Amniotic stem cell (primary cell): ENCODE measurements around the gene DNAL1.
"Not testable (repeated sequence)": the region's sequence is repeated elsewhere in the genome, so short reads cannot be mapped to it uniquely, and the experiment has no call there.

Experiments used
- DNase-seq: peaks from one replicate; lab custom pipeline; 2025; lab: John Stamatoyannopoulos, UW

Gene DNAL1

DNA sequence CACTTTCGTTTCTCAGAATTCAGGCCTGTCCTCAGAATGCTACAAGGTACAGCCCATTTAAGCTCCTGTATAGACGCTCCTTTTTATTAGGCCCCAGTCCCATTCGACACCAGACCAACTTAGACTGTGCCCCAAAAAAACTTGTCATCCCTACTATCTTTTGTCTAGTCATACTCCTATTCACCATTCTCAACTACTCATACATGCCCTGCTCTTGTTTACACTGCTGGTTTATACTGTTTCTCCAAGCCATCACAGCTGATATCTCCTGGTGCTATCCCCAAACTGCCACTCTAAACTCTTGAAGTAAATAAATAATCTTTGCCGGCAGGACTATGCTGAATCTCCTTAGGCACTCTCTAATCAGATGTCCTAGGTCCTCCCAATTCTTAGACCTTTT lies 63.3 kb downstream of the DNAL1 start:
- not testable (repeated sequence) for DNase-seq

DNA sequence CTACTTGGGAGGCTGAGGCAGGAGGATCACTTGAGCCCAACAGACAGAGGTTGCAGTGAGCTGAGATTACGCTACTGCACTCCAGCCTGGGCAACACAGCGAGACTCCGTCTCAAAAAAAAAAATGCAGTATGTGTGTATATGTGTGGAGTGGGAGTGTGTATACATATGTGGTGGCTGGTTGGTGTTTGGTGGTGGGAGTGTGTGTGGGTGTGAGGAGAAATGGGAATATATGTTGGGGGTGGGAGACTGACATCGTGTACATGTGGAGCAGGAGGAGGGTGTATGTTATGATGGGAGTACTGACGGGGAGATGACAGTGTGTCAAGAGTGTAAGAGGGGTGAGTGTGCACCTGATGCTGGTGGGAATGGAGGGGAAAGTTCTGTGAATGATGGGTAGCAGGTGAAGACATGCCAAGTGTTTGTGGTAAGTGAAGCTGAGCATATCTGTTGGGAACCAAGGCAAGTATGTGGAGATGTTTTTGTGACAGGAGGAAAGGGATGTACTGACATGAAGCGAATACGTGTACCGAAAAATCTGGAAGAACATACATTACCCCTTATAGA lies 65.2 kb downstream of the DNAL1 start:
- DNase-seq = no peak

DNA sequence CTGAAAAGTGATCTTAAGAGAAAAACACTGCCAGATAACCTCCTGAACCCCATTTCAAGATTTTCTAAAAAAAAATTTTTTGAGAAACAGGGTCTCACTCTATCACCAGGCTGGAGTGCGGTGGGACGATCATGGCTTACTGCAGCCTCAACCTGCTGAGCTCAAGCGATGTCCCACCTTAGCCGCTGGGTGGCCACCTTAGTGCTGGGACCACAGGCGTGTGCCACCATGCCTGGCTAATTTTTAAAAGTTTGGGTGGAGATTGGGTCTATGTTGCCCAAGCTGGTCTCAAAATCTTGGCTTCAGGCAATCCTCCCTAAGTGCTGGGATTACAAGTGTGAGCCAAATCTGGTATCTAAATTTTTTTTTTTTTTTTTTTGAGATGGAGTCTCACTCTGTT lies 66.0 kb downstream of the DNAL1 start:
- DNase-seq = no peak

DNA sequence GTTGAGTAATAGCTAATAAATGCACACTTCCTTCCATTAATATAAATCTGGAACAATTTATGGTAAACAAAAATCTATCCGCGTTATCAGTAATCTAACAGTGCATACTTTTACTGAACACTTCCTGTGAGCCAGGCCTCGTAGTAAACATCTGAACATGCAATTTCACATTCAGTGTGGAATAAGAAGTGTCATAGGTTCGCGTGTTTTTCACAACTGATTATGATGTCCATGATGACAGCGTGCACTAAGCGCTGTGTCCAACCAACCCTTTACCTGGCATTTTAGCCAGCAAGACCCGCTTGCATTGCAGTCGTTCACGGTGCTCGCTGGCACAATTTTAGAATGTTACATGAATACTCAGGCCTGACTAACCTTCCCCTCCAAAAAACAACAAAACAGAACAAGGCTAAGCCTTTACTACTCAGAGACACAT lies 67.3 kb downstream of the DNAL1 start:
- DNase-seq = no peak

DNA sequence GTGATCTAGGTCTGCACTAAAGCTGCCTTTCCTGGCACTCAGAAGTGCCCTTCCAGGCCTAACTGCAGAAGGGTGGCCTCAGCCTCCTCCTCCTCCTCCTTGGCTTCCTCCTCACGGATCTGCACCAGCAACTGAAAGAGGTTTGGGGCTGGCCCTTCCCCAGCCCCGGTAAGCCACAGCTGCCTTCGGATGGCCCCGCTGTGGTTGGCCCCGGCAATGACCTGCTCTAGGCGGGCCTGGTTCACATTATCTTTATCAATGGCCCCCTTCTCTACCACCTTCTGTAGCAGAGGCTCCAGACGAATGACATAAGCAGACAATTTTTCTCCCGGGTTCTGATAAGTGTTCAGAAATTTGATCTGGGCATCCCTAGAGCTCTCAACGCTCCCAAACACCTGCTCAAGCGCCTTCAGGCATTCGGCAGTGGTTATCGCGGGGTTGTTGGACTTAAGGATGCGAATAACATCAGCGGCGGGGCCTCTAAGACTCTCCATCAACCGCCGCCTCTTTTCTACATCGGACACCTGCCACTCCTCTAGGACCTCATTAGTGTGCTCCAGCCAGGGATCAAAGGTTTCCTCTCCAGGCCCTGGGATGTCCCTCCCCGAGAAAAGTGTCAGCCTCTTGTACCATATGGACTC lies 67.9 kb downstream of the DNAL1 start:
- no peak for DNase-seq

DNA sequence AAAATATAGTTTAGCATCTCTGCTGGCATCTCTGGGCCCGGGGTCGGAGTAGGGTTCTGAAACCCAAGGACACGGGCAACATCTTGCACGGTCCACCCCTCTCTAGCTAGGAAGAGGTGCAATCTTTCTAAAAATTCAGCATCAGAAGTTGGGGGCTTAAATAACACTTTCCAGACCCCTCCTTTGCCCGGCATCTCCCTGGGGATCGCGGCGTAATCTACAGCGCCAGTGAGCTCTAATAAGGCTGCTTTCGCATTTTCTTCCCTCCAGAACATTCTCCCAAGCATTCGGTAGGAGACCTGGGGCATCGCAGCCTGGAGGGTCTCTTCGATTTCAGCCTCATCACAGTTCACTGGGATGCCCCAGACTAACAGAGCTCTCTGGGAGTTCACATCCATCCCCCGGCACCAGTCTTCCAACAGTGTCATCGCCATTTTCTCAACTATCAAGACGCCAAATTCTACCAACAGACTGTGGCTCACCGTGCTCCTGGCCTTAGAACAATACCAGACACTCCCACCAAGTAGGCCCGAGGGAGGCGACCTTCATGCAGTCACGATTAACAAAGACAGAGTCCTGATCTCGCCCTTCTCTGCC lies 68.5 kb downstream of the DNAL1 start:
- DNase-seq = no peak

DNA sequence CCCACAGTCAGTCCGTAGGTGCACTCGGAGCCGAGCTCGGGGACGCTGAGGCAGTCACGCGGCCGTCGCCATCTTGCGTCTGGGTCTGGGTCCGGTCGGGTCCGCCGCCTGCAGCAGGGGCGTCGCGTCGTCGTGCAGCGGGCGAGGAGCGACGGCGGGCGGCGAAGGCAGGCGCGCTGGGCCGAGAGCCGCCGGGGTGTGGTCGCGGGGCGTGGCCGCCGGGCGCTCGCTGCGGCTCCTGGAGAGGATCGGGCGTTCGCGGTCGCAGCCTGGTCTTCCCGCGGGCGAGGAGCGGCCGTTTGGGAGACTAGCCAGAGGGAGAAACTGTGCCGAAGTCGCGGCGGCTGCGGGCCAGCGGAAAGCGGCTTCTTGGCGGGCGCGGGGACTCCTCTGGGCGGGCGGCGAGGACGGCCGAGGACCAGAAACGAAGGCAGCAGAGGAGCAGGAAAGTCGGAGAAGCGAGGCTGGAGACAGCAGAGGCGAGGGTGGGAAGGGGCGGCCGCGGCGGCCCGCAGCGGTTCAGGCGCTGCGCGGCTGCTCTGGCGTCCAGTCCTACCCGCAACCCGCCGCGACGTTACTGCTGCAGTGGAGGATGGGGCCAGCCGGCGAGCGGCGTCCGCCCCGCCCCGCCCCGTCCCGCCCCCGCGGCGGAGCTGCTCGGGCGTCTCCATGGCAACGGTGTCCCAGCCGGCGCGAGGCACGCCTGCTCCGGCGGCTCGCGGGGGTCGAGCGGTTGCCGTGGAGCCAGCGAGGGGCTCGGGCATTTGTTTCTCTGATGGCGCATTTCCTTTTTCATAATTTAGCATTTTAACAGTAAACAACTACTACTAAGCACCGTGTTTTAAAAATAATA lies 69.2 kb downstream of the DNAL1 start, which contains the start of gene PNMA1:
Gene PNMA1, minus strand, starts transcription at position 582 of the 853 bp plus-strand sequence. CDS start 745 bp downstream, outside the sequence.
- peak; percentile 58 for DNase-seq

DNA sequence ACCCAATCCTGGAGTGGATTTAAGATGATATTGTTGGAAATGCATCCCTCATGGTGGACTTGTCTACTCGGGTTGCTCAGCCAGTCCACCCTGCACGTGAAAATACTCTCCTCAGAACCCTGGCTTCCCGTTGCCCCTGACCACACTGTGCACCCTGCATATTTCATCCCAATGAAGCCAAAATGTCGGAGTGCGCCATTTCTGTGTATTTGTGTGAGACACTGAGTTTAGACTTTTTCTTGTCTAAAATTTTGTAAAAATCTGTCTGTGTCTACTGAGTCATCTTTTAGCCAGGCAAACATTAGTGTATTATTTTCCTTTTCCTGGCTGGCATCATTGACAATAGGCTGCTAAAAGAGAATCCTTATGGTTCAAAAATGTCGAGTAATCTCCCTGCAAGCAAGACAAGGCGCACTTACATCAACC lies 69.9 kb downstream of the DNAL1 start:
- no peak for DNase-seq

DNA sequence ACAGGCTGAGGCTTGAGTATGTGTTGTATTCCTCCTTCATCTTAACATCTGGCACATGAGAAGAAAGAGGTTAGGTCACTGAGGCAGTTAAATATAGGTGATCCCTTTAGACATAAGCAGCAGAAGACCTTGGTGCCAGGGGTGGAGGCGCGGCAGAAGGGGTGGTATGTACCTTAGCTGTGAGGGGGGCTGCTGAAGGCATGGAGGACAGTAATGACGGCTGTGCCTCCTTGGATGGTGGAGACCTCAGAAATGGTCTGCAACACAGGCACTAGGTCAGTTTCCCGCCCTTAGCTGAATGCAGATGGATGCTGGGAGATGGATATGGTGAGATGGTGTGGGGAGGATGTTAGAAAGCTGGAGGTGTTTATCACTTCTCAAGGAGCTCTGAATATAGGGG lies 70.9 kb downstream of the DNAL1 start:
- no peak for DNase-seq

DNA sequence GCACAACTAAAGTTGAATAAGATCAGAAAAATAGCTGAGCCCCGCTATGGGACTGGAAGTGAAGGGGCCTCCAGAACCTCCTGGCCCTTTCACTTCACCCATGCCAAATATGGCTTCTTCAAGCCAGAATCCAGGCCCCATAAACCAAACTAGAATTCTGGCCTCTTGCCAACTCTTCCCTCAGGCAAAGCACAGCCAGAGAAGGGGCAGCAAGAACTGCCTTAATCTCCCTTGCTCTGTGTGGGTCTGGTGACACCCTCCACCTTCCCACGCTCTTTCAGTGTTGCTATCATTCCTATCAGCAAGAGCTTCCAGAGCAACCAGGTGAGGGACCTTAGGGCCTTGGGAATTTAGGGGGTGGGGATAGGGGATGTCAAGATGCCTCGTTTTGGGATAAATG lies 72.5 kb downstream of the DNAL1 start:
- no peak for DNase-seq

DNA sequence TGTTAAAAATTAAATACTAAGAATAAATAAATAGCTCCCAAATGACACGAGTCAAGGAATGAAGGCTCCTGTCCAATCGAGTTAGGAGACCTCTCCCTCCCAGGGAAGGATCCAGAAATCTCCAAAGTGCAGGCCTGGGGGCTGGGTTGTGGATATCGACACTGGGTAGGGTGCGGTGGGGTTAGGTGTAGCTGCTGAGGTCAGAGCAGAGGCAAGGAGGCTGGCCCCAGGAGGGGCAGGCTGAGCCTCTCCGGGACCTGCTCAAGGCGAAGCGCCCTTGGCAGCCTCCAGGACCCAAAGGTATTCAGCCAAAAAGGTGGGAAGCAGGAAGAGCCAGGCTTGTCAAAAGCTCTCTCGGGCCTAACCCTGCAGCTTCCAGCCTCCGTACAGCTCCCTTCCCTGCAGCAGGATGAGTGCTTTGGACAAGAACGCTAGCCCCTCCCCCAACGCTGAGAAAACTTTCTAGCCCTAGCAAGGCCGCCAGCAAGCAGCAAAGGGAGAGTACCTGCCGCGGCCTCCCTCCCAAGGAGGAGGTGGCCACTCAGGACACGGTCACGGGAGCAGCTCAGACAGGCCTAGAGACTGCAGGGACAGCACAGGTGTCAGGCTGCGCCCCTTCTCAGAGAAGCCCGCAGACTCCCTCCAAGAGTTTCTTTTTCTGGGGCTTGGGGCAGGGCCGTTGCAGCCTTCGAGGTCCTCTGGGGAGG lies 73.1 kb downstream of the DNAL1 start:
- no peak for DNase-seq

DNA sequence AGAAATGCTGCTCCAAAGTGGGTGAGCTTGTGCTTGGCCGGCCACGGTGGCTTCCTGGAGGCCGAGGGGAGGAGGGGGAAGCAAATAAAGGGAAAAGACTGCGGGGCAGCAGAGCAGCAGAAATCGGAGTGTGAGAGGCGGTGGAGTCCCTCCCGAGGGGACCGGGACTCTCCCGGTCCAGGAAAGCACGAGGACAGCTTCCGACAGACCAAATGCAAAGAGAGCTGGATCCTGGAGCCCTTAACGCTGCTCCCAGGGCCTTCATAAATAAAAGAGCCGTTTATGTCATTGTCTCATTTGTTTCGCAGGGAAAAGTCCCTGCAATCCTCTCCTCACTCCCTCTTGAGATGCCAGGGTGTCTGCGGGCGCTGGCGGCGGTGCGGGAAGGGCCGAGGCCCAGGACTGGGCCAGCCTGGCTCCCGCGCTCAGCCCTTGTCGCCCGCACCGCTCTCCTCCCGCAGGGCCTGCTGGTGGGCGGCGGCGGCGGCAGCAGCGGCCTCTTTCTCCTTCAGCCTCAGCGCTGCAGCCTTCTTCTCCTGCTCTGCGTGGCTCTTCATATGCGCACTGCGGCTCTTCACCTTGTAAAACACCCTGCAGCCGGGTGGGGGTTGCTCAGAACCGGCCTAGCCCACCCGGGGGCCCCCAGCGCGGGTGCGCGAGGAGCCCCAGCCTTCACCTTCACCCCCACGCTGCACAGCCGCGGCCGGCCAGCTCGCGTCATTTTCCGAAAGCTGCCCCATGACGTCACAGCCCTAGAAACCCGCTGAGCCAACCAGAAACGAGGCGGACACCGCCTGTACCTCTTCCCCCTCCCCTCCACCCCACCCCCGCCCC lies 73.8 kb downstream of the DNAL1 start:
- DNase-seq = no peak

DNA sequence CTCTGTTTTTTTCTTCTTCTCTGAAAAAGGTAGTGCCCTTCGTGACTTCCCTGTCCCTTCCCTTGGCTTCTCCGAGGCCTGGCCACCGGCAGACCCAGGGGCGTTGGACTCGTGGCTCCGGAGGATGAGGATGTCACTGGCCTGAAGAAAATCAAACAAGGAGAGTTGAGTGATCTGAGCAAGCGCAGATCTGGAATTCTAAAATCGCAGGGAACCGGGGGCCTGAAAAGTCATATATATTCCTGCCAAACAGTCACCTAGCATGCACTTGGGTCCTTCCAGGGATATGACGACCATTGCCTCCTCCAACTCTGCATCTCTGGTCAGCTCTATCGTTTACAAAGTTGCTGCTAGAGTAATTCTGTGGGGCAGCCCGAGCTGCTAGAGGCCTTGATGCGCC lies 74.6 kb downstream of the DNAL1 start:
- no peak for DNase-seq

DNA sequence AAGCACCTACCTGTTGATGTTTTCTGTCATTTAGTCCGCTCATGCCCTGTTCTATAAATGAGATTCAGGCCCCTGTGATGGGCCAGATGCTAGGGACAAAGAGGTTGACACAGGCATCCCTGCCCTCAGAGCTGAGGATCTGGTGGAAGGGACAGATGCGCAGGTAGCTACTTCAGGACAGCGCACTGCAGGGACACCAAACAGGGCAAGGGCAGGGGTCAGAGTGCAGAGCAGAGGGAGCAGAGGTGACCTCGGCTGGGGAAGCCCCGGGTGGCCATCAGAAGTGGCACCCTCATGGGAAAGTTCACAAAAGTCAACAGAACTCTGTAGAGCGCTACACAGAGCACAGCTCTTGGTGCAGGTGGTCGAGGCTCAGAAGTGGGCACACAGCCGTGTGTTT lies 75.0 kb downstream of the DNAL1 start:
- no peak for DNase-seq

DNA sequence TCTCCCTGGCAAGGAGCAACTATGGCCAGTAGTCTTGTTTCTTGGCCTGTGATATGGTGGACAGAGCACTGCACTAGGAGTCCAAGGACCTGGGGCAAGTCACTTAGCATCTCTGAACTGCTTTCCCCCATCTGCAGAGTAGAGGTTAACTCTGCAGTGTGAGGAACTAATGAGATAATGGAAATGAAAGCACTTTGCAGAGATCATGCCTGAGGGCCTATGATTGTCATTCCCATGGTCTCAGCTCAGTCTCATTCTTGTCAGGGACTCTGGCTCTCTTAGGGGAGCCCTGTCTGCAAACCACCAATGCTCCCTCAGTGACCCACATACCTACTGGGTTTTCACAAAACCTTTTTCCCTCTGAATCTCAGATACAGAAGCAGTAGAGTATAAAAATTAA lies 75.8 kb downstream of the DNAL1 start:
- DNase-seq = no peak

DNA sequence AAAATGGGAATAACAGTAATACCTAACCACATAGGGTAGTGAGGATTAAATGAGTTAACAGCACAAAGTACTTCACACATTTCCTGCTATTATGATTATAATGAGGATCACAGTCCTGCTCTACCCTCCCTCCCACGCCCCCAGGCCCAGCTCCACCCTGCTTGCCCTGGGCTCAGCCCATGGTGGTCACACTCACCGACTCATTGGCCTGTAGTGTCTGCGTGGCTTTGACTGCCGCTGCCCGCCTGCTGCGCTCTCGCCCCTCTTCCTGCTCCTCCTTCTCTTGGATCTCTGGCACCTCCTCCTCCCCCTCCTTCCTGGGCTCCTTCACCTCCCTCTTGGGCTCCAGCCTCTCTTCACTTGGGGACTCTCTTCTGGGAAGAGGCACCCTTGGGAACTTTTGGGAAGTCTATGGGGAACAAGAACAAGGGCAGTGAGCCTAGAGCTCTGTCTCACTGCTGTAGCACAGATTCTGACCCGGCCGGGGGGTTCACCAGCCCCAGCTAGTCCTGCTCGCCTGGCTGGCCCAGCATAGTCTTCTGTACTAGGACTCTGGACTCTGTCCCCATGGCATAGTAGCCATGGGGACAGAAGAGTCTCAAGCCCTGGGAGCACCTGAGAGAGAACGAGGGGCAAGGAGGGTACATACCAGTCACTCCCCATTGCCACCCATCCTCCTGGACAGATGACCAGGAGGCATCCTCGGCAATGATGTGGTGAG lies 76.5 kb downstream of the DNAL1 start:
- DNase-seq = no peak

DNA sequence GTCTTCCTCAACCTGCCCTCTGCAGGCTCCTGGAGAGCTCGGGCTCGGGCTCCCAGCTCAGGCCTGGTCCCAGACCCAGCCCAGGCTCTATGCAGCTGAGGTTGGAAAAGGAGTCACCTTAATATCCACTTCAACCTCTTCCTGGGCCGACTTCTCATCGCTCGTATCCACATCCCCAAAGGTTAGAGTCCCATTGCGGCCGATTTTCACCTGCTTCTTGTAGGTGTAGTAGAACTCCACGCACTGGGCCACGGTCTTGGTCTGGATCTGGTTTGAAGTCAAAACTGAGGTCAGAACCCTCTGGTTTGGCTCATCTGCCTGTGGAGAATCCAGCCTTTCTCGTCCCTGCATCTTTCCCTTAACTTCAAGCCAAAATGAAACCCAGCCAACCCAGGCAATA lies 77.8 kb downstream of the DNAL1 start:
- no peak for DNase-seq

DNA sequence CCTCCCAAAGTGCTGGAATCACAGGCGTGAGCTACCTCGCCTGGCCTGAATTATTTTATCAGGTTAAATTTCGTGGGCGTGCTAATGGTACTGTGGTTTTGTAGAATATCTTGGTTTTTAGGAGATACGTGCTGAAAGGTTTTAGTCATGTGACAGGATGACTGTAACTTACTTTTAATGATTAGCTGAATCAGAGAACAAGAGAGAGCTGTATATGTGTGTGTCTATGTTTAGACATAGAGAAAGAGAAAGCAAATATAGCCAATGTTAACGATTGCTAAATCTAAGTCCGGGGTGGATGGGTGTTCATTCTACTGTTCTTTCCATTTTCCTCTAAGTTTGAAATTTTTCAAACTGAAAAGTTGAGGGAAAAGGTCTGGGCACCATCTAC lies 78.6 kb downstream of the DNAL1 start:
- no peak for DNase-seq

DNA sequence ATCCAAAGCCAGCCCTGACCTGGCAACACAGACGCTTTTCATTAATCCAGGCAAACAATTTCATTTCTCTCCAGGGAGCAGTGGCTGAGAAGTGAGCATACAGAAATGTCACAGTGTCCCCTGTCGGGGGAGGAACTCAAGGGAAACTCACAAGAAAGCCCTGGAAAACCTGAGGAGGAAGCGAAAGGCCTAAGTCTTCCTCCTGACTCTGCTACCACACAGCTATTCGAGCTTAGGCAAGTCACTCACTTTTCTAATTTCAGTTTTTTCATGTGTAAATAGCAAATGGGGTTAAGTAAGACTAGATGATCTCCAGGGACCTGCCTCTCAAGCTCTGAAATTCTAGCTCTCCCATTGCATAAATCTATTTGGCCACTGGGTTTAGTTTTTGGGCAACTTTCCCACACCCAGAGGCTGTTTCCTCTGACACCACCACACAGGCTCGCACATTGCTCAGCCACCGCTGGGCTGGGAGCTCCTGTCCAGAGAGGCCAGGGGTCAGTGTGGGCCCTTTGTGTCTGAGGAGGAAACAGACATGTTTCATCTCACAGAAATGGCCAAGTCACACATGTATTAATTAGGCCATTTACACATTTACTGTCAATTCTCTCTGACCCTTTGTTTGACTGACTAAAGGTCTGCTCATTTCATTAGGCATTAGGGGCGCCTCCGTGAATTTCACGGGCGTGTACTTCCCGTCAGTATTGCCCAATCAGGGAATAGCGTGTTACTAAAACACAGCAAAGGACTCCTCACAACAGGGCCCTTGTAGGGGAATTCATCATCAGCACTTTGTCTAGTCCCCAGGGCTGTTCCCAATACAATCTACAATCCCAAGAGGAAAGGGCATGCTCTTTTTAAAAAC lies 79.2 kb downstream of the DNAL1 start:
- DNase-seq = peak; percentile 67

DNA sequence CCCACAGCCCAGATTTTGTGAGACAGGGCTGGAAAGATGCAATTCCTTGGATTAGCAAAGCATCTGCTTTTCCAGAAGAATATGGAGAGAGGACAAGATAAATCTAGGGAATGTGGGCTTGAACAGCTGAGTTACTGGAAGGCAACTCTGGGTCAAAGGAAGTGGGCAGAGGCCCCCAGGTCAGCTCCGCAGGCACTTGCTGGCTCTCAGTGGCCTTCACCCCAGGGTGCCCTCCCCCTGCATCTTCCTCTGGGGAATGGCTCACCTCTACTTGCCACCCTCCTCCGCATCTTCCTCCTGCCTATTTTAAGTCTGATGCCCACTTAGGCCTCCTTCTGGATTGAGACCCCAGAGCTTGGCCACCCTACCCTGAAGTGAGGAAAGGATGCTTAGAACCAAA lies 79.9 kb downstream of the DNAL1 start:
- DNase-seq = no peak
